NOMO-1 treated with dmso at 0.1 percent for 144 hours (cell line): Measurements from ENCODE around the gene RNF217.
"Not testable (repeated sequence)": the region's sequence is repeated elsewhere in the genome, so short reads cannot be mapped to it uniquely, and the experiment has no call there.

Experiments used
- DNase-seq: peaks from one replicate; lab custom pipeline; 2025; ENCODE audit not compliant: unreplicated experiment; lab: John Stamatoyannopoulos, UW

RNF217 gene

GRCh38 chr6:125121894-125122293 lies 159.7 kb downstream of the RNF217 start:
- no peak for DNase-seq

- no peak for DNase-seq
Measured at GRCh38 chr6:125123051-125123450, 160.8 kb downstream of the RNF217 start.

- DNase-seq = no peak
Measured at GRCh38 chr6:125123468-125124048, 161.3 kb downstream of the RNF217 start.

- no peak for DNase-seq
Measured at GRCh38 chr6:125124049-125124669, 161.9 kb downstream of the RNF217 start.

GRCh38 chr6:125125856-125126255 lies 163.6 kb downstream of the RNF217 start:
- not testable (repeated sequence) for DNase-seq

GRCh38 chr6:125129354-125129753 lies 167.1 kb downstream of the RNF217 start:
- DNase-seq = no peak

GRCh38 chr6:125132058-125132457 lies 169.8 kb downstream of the RNF217 start:
- DNase-seq = no peak

- no peak for DNase-seq
Measured at GRCh38 chr6:125136378-125136777, 174.1 kb downstream of the RNF217 start.

GRCh38 chr6:125138083-125138482 lies 175.8 kb downstream of the RNF217 start:
- no peak for DNase-seq

GRCh38 chr6:125140808-125141207 lies 178.6 kb downstream of the RNF217 start:
- DNase-seq = no peak
